GM23248 (cell line): Measurements from ENCODE around the gene CHIT1. TPM values are rescaled to one million over a fixed set of nuclear protein-coding genes. Genes with fewer than 3 reads are reported as not detected.
A peak's percentile ranks its signal among the peaks of the same experiment; 100 is the strongest.

ENCODE experiments used
- DNase-seq: peaks from one replicate; pipeline ENCODE4 v3.0.0-alpha.2; 2015
- H2AFZ ChIP-seq: fragments of 200-600 bp; sonication (generic); 2 replicates; pipeline ENCODE4 v1.6.1; 2016; ENCODE audit warnings: antibody characterized with exemption
- H3F3A ChIP-seq: fragments of 200-600 bp; sonication (generic); 2 replicates; pipeline ENCODE4 v1.6.1; 2016; ENCODE audit warnings: mild to moderate bottlenecking, antibody characterized with exemption, mixed run types; ENCODE audit not compliant: insufficient read depth
- H3K27ac ChIP-seq: fragments of 200-600 bp; sonication (generic); 2 replicates; pipeline ENCODE4 v1.5.1; 2016; ENCODE audit warnings: mild to moderate bottlenecking
- H3K27me3 ChIP-seq: fragments of 200-600 bp; sonication (generic); replicated peaks from 2 replicates; pipeline ENCODE4 v1.6.1; 2016; ENCODE audit warnings: mild to moderate bottlenecking; ENCODE audit not compliant: insufficient read depth
- H3K36me3 ChIP-seq: fragments of 200-600 bp; sonication (generic); 2 replicates; pipeline ENCODE4 v1.6.1; 2016; ENCODE audit warnings: low read depth, mild to moderate bottlenecking
- H3K4me1 ChIP-seq: fragments of 200-600 bp; sonication (generic); 2 replicates; pipeline ENCODE4 v1.6.1; 2016; ENCODE audit warnings: mild to moderate bottlenecking; ENCODE audit not compliant: insufficient read depth
- H3K4me2 ChIP-seq: fragments of 200-600 bp; sonication (generic); one replicate; pipeline ENCODE4 v1.6.1; 2016; ENCODE audit warnings: mild to moderate bottlenecking; ENCODE audit not compliant: unreplicated experiment
- H3K4me3 ChIP-seq: fragments of 200-600 bp; sonication (generic); 2 replicates; pipeline ENCODE4 v1.5.1; 2016; ENCODE audit warnings: mild to moderate bottlenecking
- H3K79me2 ChIP-seq: fragments of 200-600 bp; sonication (generic); 2 replicates; pipeline ENCODE4 v1.6.1; 2016; ENCODE audit warnings: mild to moderate bottlenecking; ENCODE audit not compliant: insufficient read depth
- H3K9ac ChIP-seq: fragments of 200-600 bp; sonication (generic); 2 replicates; pipeline ENCODE4 v1.6.1; 2016; ENCODE audit warnings: mild to moderate bottlenecking
- H3K9me2 ChIP-seq: fragments of 200-600 bp; sonication (generic); 2 replicates; pipeline ENCODE4 v1.6.1; 2016; ENCODE audit warnings: mixed run types, mild to moderate bottlenecking, moderate library complexity; ENCODE audit not compliant: insufficient read depth
- H3K9me3 ChIP-seq: fragments of 200-600 bp; sonication (generic); one replicate; pipeline ENCODE4 v1.6.1; 2017; ENCODE audit warnings: low read depth
- H4K20me1 ChIP-seq: fragments of 200-600 bp; sonication (generic); 2 replicates; pipeline ENCODE4 v1.6.0; 2016; ENCODE audit not compliant: insufficient read depth
- EZH2 ChIP-seq: fragments of 200-600 bp; sonication (generic); IDR thresholded peaks from 2 replicates; pipeline ENCODE4 v1.6.1; 2018; ENCODE audit warnings: antibody characterized with exemption, mild to moderate bottlenecking; ENCODE audit not compliant: insufficient read depth, poor library complexity, severe bottlenecking
- EZH2phosphoT487 ChIP-seq: fragments of 200-600 bp; sonication (generic); IDR thresholded peaks from 2 replicates; pipeline ENCODE4 v1.6.1; 2018; ENCODE audit warnings: antibody characterized with exemption, moderate library complexity, mild to moderate bottlenecking, low read depth; ENCODE audit not compliant: insufficient read depth
- WGBS, 2 experiments: methylation state at CpG; one replicate each; pipeline ENCODE4 v1.1.6; 2015 to 2017; ENCODE audit warnings: low lambda C conversion rate in 2 of 2, low coverage in 1 of 2; ENCODE audit errors: missing lambda C conversion rate in 2 of 2; 5-methylcytosine and 5-hydroxymethylcytosine counted together
- in situ Hi-C: fragments of 300-500 bp; cut with MboI; formaldehyde crosslinking; loops from 2 replicates; pipeline ENCODE4 v1.15.0; 2020
- polyA plus RNA-seq: library from polyadenylated mRNA; unstranded; fragments of >200 nt; fragmentation: Nextera tagmentation; extraction: Ambion mirVana; gene quantifications from 2 replicates; pipeline ENCODE4 v1.2.1, GENCODE V29; 2016
- total RNA-seq: library from RNA; depleted of rRNA; stranded (reverse); fragments of >200 nt; shearing (Covaris generic); gene quantifications from 2 replicates; pipeline ENCODE4 v1.2.3, GENCODE V29; 2014; rRNA removed

Gene CHIT1
- total and polyA plus RNA-seq, 2 experiments from 2014 or later, result not detected

DNA sequence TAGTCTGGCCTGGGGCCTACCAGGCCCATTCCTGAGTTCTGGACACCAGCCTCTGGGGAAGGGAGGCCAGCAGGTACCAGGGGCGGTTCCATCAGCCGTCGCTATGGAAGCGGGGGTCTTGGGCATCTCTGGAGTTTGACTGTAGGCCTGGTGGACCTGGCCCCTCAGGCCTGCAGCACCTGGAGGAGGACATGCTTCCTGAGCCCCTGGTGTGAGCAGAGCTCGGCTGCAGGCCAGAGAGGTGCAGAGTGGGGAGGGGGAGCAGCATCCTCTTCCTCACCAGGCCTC, 61.6 kb downstream of the CHIT1 start:
- Histone ChIP-seq H4K20me1 (no peaks in the 10 kb centered on the region), H3K27me3 (no peaks in the 10 kb centered on the region), H3K79me2 (no peaks in the 10 kb centered on the region), H3K4me3 (no peak overlapping the region), H3F3A (no peaks in the 10 kb centered on the region), H2AFZ (no peak overlapping the region), H3K9ac (no peak overlapping the region), H3K9me3 (no peaks in the 10 kb centered on the region), H3K4me2 (no peak overlapping the region), H3K9me2 (no peaks in the 10 kb centered on the region), H3K36me3 (no peaks in the 10 kb centered on the region), H3K4me1 (no peaks in the 10 kb centered on the region), H3K27ac (no peak overlapping the region)
- 87 to 88% methylated on average over 5 of the region's 5 CpGs for WGBS, 2 experiments
- no peak for DNase-seq
- no peak for TF ChIP-seq EZH2phosphoT487
- no peak for TF ChIP-seq EZH2
- in situ Hi-C loops, result no loop called here

DNA sequence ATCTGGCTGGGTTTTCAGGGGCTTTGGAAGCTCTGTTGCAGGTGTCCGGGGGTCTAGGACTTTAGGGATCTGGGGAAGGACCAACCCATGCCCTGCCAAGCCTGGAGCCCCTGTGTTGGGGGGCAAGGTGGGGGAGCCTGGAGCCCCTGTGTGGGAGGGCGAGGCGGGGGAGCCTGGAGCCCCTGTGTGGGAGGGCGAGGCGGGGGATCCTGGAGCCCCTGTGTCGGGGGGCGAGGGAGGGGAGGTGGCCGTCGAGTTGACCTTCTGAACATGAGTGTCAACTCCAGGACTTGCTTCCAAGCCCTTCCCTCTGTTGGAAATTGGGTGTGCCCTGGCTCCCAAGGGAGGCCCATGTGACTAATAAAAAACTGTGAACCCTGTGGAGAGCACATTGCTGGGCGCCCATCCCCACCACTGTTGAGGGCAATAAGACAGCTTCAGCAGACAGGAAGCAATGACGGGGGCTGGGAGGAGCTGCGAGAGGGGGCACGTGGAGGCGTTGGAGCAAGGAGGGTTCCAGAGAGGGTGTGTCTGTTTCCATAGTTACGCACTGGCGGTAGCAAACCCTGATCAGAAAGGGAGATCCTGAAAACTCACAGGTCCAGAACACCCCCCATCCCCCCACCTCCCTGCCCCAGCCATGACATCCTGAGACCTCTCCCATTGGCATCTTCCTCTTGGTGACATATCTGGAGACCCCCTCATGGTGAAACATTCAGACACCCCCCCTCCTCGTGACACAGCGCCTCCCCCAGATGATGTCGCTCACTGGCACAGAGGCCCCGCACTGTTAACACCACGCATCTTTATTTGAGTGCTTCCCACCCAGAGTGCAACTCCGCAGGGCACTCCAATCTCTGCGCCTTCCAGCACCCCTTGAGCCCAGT, 62.2 kb downstream of the CHIT1 start:
- no peak for TF ChIP-seq EZH2phosphoT487
- no peak for TF ChIP-seq EZH2
- H4K20me1 ChIP-seq, result no peaks in the 10 kb centered on the region
- no peak overlapping the region for H3K4me3 ChIP-seq
- H3F3A ChIP-seq, result no peaks in the 10 kb centered on the region
- H3K79me2 ChIP-seq, result no peaks in the 10 kb centered on the region
- no peak overlapping the region for H3K4me2 ChIP-seq
- 58 to 66% methylated on average over 13 to 23 of the region's 23 CpGs for WGBS, 2 experiments
- H3K36me3 ChIP-seq, result no peaks in the 10 kb centered on the region
- DNase-seq, result peak; percentile 30
- H3K9me3 ChIP-seq, result no peaks in the 10 kb centered on the region
- no peak overlapping the region for H3K9ac ChIP-seq
- in situ Hi-C loops, result no loop called here
- H3K9me2 ChIP-seq, result no peaks in the 10 kb centered on the region
- no peaks in the 10 kb centered on the region for H3K4me1 ChIP-seq
- no peak overlapping the region for H3K27ac ChIP-seq
- H2AFZ ChIP-seq, result no peak overlapping the region
- H3K27me3 ChIP-seq, result no peaks in the 10 kb centered on the region

DNA sequence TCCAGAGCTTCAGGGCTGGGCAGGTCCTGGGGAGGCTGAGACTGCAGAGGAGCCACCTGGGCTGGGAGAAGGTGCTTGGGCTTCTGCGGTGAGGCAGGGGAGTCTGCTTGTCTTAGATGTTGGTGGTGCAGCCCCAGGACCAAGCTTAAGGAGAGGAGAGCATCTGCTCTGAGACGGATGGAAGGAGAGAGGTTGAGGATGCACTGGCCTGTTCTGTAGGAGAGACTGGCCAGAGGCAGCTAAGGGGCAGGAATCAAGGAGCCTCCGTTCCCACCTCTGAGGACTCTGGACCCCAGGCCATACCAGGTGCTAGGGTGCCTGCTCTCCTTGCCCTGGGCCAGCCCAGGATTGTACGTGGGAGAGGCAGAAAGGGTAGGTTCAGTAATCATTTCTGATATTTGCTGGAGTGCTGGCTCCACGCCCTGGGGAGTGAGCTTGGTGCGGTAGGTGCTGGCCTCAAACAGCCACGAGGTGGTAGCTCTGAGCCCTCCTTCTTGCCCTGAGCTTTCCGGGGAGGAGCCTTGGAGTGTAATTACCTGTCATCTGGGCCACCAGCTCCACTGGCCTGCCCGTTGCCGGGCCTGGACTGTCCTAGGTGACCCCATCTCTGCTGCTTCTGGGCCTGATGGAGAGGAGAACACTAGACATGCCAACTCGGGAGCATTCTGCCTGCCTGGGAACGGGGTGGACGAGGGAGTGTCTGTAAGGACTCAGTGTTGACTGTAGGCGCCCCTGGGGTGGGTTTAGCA, 63.1 kb downstream of the CHIT1 start:
- Histone ChIP-seq H3K36me3 (no peaks in the 10 kb centered on the region), H3K27me3 (no peaks in the 10 kb centered on the region), H3K27ac (no peak overlapping the region), H3K9me2 (no peaks in the 10 kb centered on the region), H4K20me1 (no peaks in the 10 kb centered on the region), H2AFZ (no peak overlapping the region), H3K4me2 (no peak overlapping the region), H3K4me3 (no peak overlapping the region), H3F3A (no peaks in the 10 kb centered on the region), H3K4me1 (no peaks in the 10 kb centered on the region), H3K9ac (no peak overlapping the region), H3K9me3 (no peaks in the 10 kb centered on the region), H3K79me2 (no peaks in the 10 kb centered on the region)
- in situ Hi-C loops, result no loop called here
- WGBS, 2 experiments, result 64 to 68% methylated on average over 14 of the region's 14 CpGs
- no peak for TF ChIP-seq EZH2
- no peak for TF ChIP-seq EZH2phosphoT487
- DNase-seq, result no peak

Other genes starting within 250 kb of the CHIT1 start
- gene TMEM183A, start 222.3 kb downstream of the CHIT1 start, total RNA-seq, result 92.7 and 111 TPM in 2 replicates
- gene TMEM183A, start 222.3 kb downstream of the CHIT1 start, polyA plus RNA-seq, result 57.3 TPM in 2 replicates
- 13.6 and 16.1 TPM in 2 replicates for gene PPFIA4, start 203.2 kb downstream of the CHIT1 start, total RNA-seq
- 3.2 and 4.9 TPM in 2 replicates for gene PPFIA4, start 203.2 kb downstream of the CHIT1 start, polyA plus RNA-seq
- not detected in 2 replicates for gene MYOG, start 143.7 kb downstream of the CHIT1 start, total RNA-seq
- not detected in 2 replicates for gene MYOG, start 143.7 kb downstream of the CHIT1 start, polyA plus RNA-seq
- gene ADORA1, start 101.9 kb downstream of the CHIT1 start, total RNA-seq, result 0.89 and 5.8 TPM in 2 replicates
- gene ADORA1, start 101.9 kb downstream of the CHIT1 start, polyA plus RNA-seq, result 2.2 and 3.3 TPM in 2 replicates
- gene MYBPH, start 53.8 kb downstream of the CHIT1 start, total RNA-seq, result 0.11 and 1.4 TPM in 2 replicates
- 0.34 and 0.89 TPM in 2 replicates for gene MYBPH, start 53.8 kb downstream of the CHIT1 start, polyA plus RNA-seq
- gene CHI3L1, start 43.0 kb downstream of the CHIT1 start, total RNA-seq, result 0.22 and 0.63 TPM in 2 replicates
- gene CHI3L1, start 43.0 kb downstream of the CHIT1 start, polyA plus RNA-seq, result 0.23 TPM in 1 of 2 replicates, not detected in the other
- gene BTG2, start 75.8 kb upstream of the CHIT1 start, total RNA-seq, result 5.0 and 7.8 TPM in 2 replicates
- gene BTG2, start 75.8 kb upstream of the CHIT1 start, polyA plus RNA-seq, result 7.5 and 7.9 TPM in 2 replicates
- 12.1 and 14.6 TPM in 2 replicates for gene FMOD, start 121.4 kb upstream of the CHIT1 start, total RNA-seq
- 11.2 and 11.4 TPM in 2 replicates for gene FMOD, start 121.4 kb upstream of the CHIT1 start, polyA plus RNA-seq
- under 0.01 and 0.32 TPM in 2 replicates for gene PRELP, start 246.1 kb upstream of the CHIT1 start, total RNA-seq
- 1.6 and 1.7 TPM in 2 replicates for gene PRELP, start 246.1 kb upstream of the CHIT1 start, polyA plus RNA-seq